Left lung (tissue), 10 donors: ENCODE measurements around the gene ZNF101. TPM values are rescaled to one million over a fixed set of nuclear protein-coding genes. Genes with fewer than 3 reads are reported as not detected.

ENCODE experiments used
- ATAC-seq: fragments of 200-7000 bp; cut with Tn5 transposase; one replicate; pipeline ENCODE4 v1.9.1; 2020; ENCODE audit warnings: moderate library complexity
- DNase-seq, 4 donors: peaks; one replicate each; pipeline ENCODE4 v3.0.0-alpha.2; 2013 to 2020
- H3K27ac ChIP-seq, 2 donors: fragments of 200-600 bp; sonication (generic) in 1 of 2; one replicate each; pipeline versions ENCODE4 v1.5.0 to v1.8.0; 2020 to 2021
- H3K27me3 ChIP-seq, 2 donors: fragments of 200-600 bp; sonication (generic) in 1 of 2; one replicate each; pipeline versions ENCODE4 v1.5.0 to v1.8.0; 2020 to 2021
- H3K36me3 ChIP-seq, 2 donors: fragments of 200-600 bp; sonication (generic) in 1 of 2; one replicate each; pipeline versions ENCODE4 v1.5.0 to v1.8.0; 2020 to 2021
- H3K4me1 ChIP-seq, 2 donors: fragments of 200-600 bp; one replicate each; pipeline ENCODE4 v1.8.0; 2021
- H3K4me3 ChIP-seq, 2 donors: fragments of 200-600 bp; sonication (generic) in 1 of 2; one replicate each; pipeline versions ENCODE4 v1.5.0 to v1.8.0; 2020 to 2021; ENCODE audit warnings: mild to moderate bottlenecking in 1 of 2
- H3K9me3 ChIP-seq, 2 donors: fragments of 200-600 bp; sonication (generic) in 1 of 2; one replicate each; pipeline versions ENCODE4 v1.5.0 to v1.8.0; 2020 to 2021
- CTCF ChIP-seq, 2 donors: fragments of 200-600 bp; sonication (generic) in 1 of 2; IDR thresholded peaks; one replicate each; pipeline versions ENCODE4 v1.5.0 to v1.8.0; 2021; ENCODE audit warnings: antibody characterized with exemption in 2 of 2
- intact Hi-C, 2 donors: fragments of 100-400 bp; cut with DNase I; formaldehyde crosslinking; loops; one replicate each; pipeline versions ENCODE4 v1.11.2 to v1.14.2; 2022
- polyA plus RNA-seq, 6 donors: library from polyadenylated mRNA; unstranded; fragments of 120-200 nt; gene quantifications; one replicate each; pipeline ENCODE4 v1.2.1, GENCODE V29; 2013; ENCODE audit not compliant: insufficient read length in 6 of 6
- total RNA-seq, 2 donors: library from RNA; stranded (reverse); fragmentation: NEBNext Ultra II Directional; extraction: Animal tissue kit (Norgen Biotek cat#: 25700); gene quantifications; one replicate each; pipeline ENCODE4 v1.2.1, GENCODE V29; 2021
- donor health status: DM: no; HTN: yes; CAD: no.
- donor health status: DM: no; HTN: no; CAD: no.

ZNF101 gene
- total and polyA plus RNA-seq, 8 donors: 9.7 to 17.5 (median 13.5) TPM

GRCh38 chr19:19704836-19705235 lies 36.2 kb downstream of the ZNF101 start:
- H3K4me3 ChIP-seq: no peak overlapping the region
- DNase-seq: no peak
- no peak for ATAC-seq
- H3K9me3 ChIP-seq: peaks cover 4 to 100% of the 10 kb centered on the region in 2 donors
- peaks cover 0 to 35% of the 10 kb centered on the region in 2 donors for H3K36me3 ChIP-seq
- TF ChIP-seq CTCF (IDR thresholded peaks at IDR 0.05): no peak
- H3K27ac ChIP-seq: no peak overlapping the region
- intact Hi-C loops: no loop called here
- H3K27me3 ChIP-seq: no peaks in the 10 kb centered on the region
- H3K4me1 ChIP-seq: no peaks in the 10 kb centered on the region

GRCh38 chr19:19710506-19710905 lies 41.9 kb downstream of the ZNF101 start:
- peaks cover 15 to 100% of the 10 kb centered on the region in 2 donors for H3K9me3 ChIP-seq
- H3K36me3 ChIP-seq: peaks cover 7 to 70% of the 10 kb centered on the region in 2 donors

GRCh38 chr19:19711306-19711933 lies 42.8 kb downstream of the ZNF101 start:
- no peaks in the 10 kb centered on the region for H3K4me1 ChIP-seq
- ATAC-seq (no peak), DNase-seq (no peak)
- no peak overlapping the region for H3K27ac ChIP-seq
- peaks cover 23 to 100% of the 10 kb centered on the region in 2 donors for H3K9me3 ChIP-seq
- no peaks in the 10 kb centered on the region for H3K27me3 ChIP-seq
- TF ChIP-seq CTCF (IDR thresholded peaks at IDR 0.05): no peak
- H3K36me3 ChIP-seq: peaks cover 7 to 78% of the 10 kb centered on the region in 2 donors
- intact Hi-C loops: no loop called here
- H3K4me3 ChIP-seq: no peak overlapping the region

More at GRCh38 chr19:19710506-19710905, 41.9 kb downstream of the ZNF101 start:
- ATAC-seq (no peak), DNase-seq (no peak)
- Histone ChIP-seq H3K27ac (no peak overlapping the region), H3K27me3 (no peaks in the 10 kb centered on the region), H3K4me1 (no peaks in the 10 kb centered on the region), H3K4me3 (no peak overlapping the region)
- TF ChIP-seq CTCF (IDR thresholded peaks at IDR 0.05): no peak
- intact Hi-C loops: no loop called here

- no peaks in the 10 kb centered on the region for H3K4me1 ChIP-seq
- ATAC-seq (no peak), DNase-seq (no peak)
- no peak for TF ChIP-seq CTCF (IDR thresholded peaks at IDR 0.05)
- intact Hi-C loops: no loop called here
- H3K4me3 ChIP-seq: no peak overlapping the region
- peaks cover 7 to 84% of the 10 kb centered on the region in 2 donors for H3K36me3 ChIP-seq
- H3K27me3 ChIP-seq: no peaks in the 10 kb centered on the region
- H3K9me3 ChIP-seq: peaks cover 23 to 100% of the 10 kb centered on the region in 2 donors
- H3K27ac ChIP-seq: no peak overlapping the region
Observed at GRCh38 chr19:19711934-19712828, 43.5 kb downstream of the ZNF101 start.

- Histone ChIP-seq H3K4me1 (no peaks in the 10 kb centered on the region), H3K36me3 (peaks cover 0 to 45% of the 10 kb centered on the region in 2 donors), H3K27ac (no peak overlapping the region), H3K27me3 (no peaks in the 10 kb centered on the region), H3K4me3 (no peak overlapping the region), H3K9me3 (peaks cover 24 to 88% of the 10 kb centered on the region in 2 donors)
- ATAC-seq (no peak), DNase-seq (no peak)
- TF ChIP-seq CTCF (IDR thresholded peaks at IDR 0.05): no peak
- intact Hi-C loops: no loop called here
Observed at GRCh38 chr19:19719798-19720197, 51.2 kb downstream of the ZNF101 start.
